Neural progenitor cell (in vitro differentiated cells): ENCODE measurements around the gene MYRFL. TPM values are rescaled to one million over a fixed set of nuclear protein-coding genes. Genes with fewer than 3 reads are reported as not detected.
A peak's percentile ranks its signal among the peaks of the same experiment; 100 is the strongest.

Experiments
- DNase-seq: peaks from one replicate; pipeline ENCODE4 v3.0.0-alpha.2; 2016; ENCODE audit warnings: low spot score
- H2AFZ ChIP-seq: fragments of 200-600 bp; sonication (generic); replicated peaks from 2 replicates; pipeline ENCODE4 v1.6.1; 2016; ENCODE audit warnings: antibody characterized with exemption
- H3F3A ChIP-seq: fragments of 200-600 bp; sonication (generic); 2 replicates; pipeline ENCODE4 v1.6.1; 2016; ENCODE audit warnings: antibody characterized with exemption, low read depth
- H3K27ac ChIP-seq: fragments of 200-600 bp; sonication (generic); 2 replicates; pipeline ENCODE4 v1.5.1; 2016; ENCODE audit warnings: mild to moderate bottlenecking
- H3K27me3 ChIP-seq: fragments of 200-600 bp; sonication (generic); 2 replicates; pipeline ENCODE4 v1.6.1; 2016; ENCODE audit warnings: mild to moderate bottlenecking, moderate library complexity
- H3K36me3 ChIP-seq: fragments of 200-600 bp; sonication (generic); 2 replicates; pipeline ENCODE4 v1.5.1; 2016
- H3K4me1 ChIP-seq: fragments of 200-600 bp; sonication (generic); 2 replicates; pipeline ENCODE4 v1.6.1; 2016; ENCODE audit warnings: mixed run types
- H3K4me2 ChIP-seq: fragments of 200-600 bp; sonication (generic); 2 replicates; pipeline ENCODE4 v1.6.1; 2016
- H3K4me3 ChIP-seq: fragments of 200-600 bp; sonication (generic); 2 replicates; pipeline ENCODE4 v1.5.1; 2016
- H3K79me2 ChIP-seq: fragments of 200-600 bp; sonication (generic); 2 replicates; pipeline ENCODE4 v1.6.1; 2016; ENCODE audit warnings: low read depth
- H3K9ac ChIP-seq: fragments of 200-600 bp; sonication (generic); 2 replicates; pipeline ENCODE4 v1.6.1; 2016
- H3K9me3 ChIP-seq: fragments of 200-600 bp; sonication (generic); 2 replicates; pipeline ENCODE4 v1.5.1; 2016; ENCODE audit warnings: low read depth
- H4K20me1 ChIP-seq: fragments of 200-600 bp; sonication (generic); 2 replicates; pipeline ENCODE4 v1.6.1; 2016; ENCODE audit warnings: low read depth
- H3K27ac Mint-ChIP-seq: 3 replicates; pipeline ENCODE4 v1.8.0; 2021; ENCODE audit warnings: mixed read lengths
- H3K27me3 Mint-ChIP-seq: 2 replicates; pipeline ENCODE4 v1.8.0; 2022; ENCODE audit warnings: low read depth, mild to moderate bottlenecking, inconsistent platforms, moderate library complexity, mixed read lengths; ENCODE audit not compliant: insufficient read depth
- H3K36me3 Mint-ChIP-seq: 3 replicates; pipeline ENCODE4 v1.8.0; 2021; ENCODE audit warnings: mixed read lengths
- H3K4me1 Mint-ChIP-seq: 3 replicates; pipeline ENCODE4 v1.8.0; 2021; ENCODE audit warnings: mixed read lengths
- H3K4me3 Mint-ChIP-seq: 3 replicates; pipeline ENCODE4 v1.8.0; 2021; ENCODE audit warnings: mild to moderate bottlenecking, moderate library complexity, mixed read lengths
- H3K9me3 Mint-ChIP-seq: 3 replicates; pipeline ENCODE4 v1.8.0; 2020; ENCODE audit warnings: mixed read lengths
- EZH2 ChIP-seq: fragments of 200-600 bp; sonication (generic); IDR thresholded peaks from 2 replicates; pipeline ENCODE4 v1.6.1; 2017; ENCODE audit warnings: antibody characterized with exemption, mild to moderate bottlenecking, moderate library complexity
- EZH2phosphoT487 ChIP-seq: fragments of 200-600 bp; sonication (generic); IDR thresholded peaks from 2 replicates; pipeline ENCODE4 v1.6.1; 2017; ENCODE audit warnings: antibody characterized with exemption
- total RNA-seq: library from RNA; depleted of rRNA; stranded (reverse); fragments of >200 nt; gene quantifications from 2 replicates; pipeline ENCODE4 v1.2.3, GENCODE V29; 2015; ENCODE audit warnings: low replicate concordance
- TF ChIP-seq, protein P1 (sequence below): fragments of 200-600 bp; sonication (generic); IDR thresholded peaks from 2 replicates; pipeline ENCODE4 v1.5.1; 2017; ENCODE audit warnings: antibody characterized with exemption, mild to moderate bottlenecking

MYRFL gene
- 0.37 TPM in 1 of 2 replicates, not detected in the other for total RNA-seq

DNA sequence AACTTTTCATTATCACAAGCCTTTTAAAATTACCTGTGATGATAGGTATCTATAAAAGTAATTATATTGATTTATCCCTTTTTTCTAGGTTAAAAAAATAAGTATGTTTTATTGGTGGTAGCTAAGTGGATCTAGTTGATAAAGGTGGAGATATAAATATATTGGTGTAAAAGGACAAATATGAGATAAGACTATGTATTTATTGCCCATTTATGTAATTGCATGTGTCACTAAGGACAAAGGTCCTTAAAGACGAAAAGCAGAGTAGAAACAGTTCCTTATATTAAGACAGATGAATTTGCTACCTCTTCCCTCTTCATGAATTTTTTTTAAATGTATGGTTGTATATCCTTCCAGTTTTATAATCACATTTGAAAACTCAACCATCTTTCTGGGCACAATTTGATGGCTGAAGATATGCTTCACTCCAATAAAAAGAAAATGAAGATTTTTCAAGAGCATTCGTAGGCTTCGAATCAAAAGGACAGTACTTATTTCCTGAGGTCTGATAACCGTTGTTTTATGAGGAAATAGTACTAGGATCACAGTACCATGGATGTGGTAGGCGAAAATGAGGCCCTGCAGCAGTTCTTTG is at the start of gene MYRFL:
Gene MYRFL, plus strand, starts transcription at position 262 of the 595 bp plus-strand sequence. Its CDS starts 291 bp downstream, at position 553.
- Histone ChIP-seq H4K20me1 (no peaks in the 10 kb centered on the region), H3K9me3 (no peaks in the 10 kb centered on the region), H3K4me2 (no peak within 1 kb of the TSS), H2AFZ (no peak within 1 kb of the TSS), H3K36me3 (no peaks in the 10 kb centered on the region), H3K9ac (no peak within 1 kb of the TSS), H3F3A (peaks cover 3% of the 10 kb centered on the region), H3K27me3 (no peaks in the 10 kb centered on the region), H3K4me1 (no peaks in the 10 kb centered on the region), H3K79me2 (no peaks in the 10 kb centered on the region), H3K4me3 (no peak within 1 kb of the TSS), H3K27ac (no peak within 1 kb of the TSS)
- no peak for DNase-seq
- Mint-ChIP-seq H3K36me3 (no peaks in the 10 kb centered on the region), H3K27ac (no peak within 1 kb of the TSS), H3K4me3 (no peak within 1 kb of the TSS), H3K27me3 (no peaks in the 10 kb centered on the region), H3K9me3 (no peaks in the 10 kb centered on the region), H3K4me1 (no peaks in the 10 kb centered on the region)
- TF ChIP-seq EZH2 (no peak), EZH2phosphoT487 (no peak)
- TF ChIP-seq, protein P1, sequence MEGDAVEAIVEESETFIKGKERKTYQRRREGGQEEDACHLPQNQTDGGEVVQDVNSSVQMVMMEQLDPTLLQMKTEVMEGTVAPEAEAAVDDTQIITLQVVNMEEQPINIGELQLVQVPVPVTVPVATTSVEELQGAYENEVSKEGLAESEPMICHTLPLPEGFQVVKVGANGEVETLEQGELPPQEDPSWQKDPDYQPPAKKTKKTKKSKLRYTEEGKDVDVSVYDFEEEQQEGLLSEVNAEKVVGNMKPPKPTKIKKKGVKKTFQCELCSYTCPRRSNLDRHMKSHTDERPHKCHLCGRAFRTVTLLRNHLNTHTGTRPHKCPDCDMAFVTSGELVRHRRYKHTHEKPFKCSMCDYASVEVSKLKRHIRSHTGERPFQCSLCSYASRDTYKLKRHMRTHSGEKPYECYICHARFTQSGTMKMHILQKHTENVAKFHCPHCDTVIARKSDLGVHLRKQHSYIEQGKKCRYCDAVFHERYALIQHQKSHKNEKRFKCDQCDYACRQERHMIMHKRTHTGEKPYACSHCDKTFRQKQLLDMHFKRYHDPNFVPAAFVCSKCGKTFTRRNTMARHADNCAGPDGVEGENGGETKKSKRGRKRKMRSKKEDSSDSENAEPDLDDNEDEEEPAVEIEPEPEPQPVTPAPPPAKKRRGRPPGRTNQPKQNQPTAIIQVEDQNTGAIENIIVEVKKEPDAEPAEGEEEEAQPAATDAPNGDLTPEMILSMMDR: no peak

DNA sequence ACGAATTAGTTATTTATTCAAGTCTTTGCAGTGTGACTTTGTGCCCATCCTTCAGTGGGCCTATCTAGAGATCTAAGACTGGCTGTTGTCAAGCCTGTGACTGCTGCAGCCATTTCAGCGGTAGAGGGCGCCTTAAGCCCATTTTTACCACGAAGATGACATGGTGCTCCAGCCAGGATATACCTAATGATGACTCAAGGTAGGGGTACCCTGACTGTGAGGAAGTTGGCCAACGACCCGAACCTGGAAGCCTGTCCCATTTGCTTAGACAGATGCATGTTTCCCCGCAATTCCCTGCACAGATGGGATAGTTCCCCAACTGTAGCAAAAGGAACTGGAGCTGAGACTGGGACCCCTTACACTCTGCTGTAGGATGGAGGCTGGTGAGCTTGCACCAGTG is 45.1 kb upstream of the MYRFL start:
- Mint-ChIP-seq H3K4me3 (no peak overlapping the region), H3K27ac (no peak overlapping the region), H3K27me3 (no peaks in the 10 kb centered on the region), H3K36me3 (peaks cover 18% of the 10 kb centered on the region), H3K4me1 (no peaks in the 10 kb centered on the region), H3K9me3 (peaks cover 15% of the 10 kb centered on the region)
- H3K9me3 ChIP-seq: no peaks in the 10 kb centered on the region
- peaks cover 17% of the 10 kb centered on the region for H3F3A ChIP-seq
- TF ChIP-seq EZH2 (no peak), EZH2phosphoT487 (no peak)
- TF ChIP-seq, protein P1: peak; percentile 66
- no peak overlapping the region for H3K27ac ChIP-seq
- no peak overlapping the region for H2AFZ ChIP-seq
- DNase-seq: peak; percentile 53
- H4K20me1 ChIP-seq: no peaks in the 10 kb centered on the region
- H3K9ac ChIP-seq: no peak overlapping the region
- no peaks in the 10 kb centered on the region for H3K36me3 ChIP-seq
- H3K4me1 ChIP-seq: peaks cover 11% of the 10 kb centered on the region
- H3K27me3 ChIP-seq: no peaks in the 10 kb centered on the region
- H3K4me3 ChIP-seq: no peak overlapping the region
- peaks cover 29% of the 10 kb centered on the region for H3K79me2 ChIP-seq
- no peak overlapping the region for H3K4me2 ChIP-seq

DNA sequence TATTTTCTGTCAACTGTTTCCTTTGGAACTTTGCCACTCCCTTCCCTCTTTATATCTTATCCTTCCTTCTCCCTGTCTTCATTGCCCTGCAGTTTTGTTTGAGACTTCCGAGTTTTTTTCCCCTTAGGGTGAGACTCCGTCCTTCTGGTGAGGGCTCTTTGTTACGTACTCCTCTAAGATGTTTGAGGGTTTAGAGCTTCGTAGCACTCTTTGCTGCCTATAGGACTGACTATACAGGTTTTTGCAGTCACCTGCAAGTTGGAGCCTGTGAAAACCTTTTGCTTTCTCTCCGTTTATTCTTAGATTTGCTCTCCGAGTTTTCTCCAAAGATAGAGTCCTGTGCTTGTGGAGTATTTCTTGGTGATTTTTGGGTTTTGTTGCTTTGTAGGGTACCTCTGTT is 41.7 kb upstream of the MYRFL start:
- Mint-ChIP-seq H3K27me3 (no peaks in the 10 kb centered on the region), H3K4me1 (no peaks in the 10 kb centered on the region), H3K36me3 (peaks cover 18% of the 10 kb centered on the region), H3K27ac (no peak overlapping the region), H3K9me3 (peaks cover 15% of the 10 kb centered on the region), H3K4me3 (no peak overlapping the region)
- Histone ChIP-seq H3F3A (peaks cover 17% of the 10 kb centered on the region), H3K9ac (no peak overlapping the region), H3K36me3 (no peaks in the 10 kb centered on the region), H3K79me2 (peaks cover 29% of the 10 kb centered on the region), H3K4me2 (peak overlapping the region; percentile 35), H4K20me1 (no peaks in the 10 kb centered on the region), H3K9me3 (no peaks in the 10 kb centered on the region), H3K4me1 (peaks cover 11% of the 10 kb centered on the region), H2AFZ (no peak overlapping the region), H3K27ac (peak overlapping the region; percentile 26), H3K4me3 (peak overlapping the region; percentile 2), H3K27me3 (no peaks in the 10 kb centered on the region)
- DNase-seq: peak; percentile 16
- no peak for TF ChIP-seq EZH2
- TF ChIP-seq EZH2phosphoT487: no peak
- TF ChIP-seq, protein P1: no peak
